ENCODE measurements around the gene BET1L.

BET1L gene

DNA sequence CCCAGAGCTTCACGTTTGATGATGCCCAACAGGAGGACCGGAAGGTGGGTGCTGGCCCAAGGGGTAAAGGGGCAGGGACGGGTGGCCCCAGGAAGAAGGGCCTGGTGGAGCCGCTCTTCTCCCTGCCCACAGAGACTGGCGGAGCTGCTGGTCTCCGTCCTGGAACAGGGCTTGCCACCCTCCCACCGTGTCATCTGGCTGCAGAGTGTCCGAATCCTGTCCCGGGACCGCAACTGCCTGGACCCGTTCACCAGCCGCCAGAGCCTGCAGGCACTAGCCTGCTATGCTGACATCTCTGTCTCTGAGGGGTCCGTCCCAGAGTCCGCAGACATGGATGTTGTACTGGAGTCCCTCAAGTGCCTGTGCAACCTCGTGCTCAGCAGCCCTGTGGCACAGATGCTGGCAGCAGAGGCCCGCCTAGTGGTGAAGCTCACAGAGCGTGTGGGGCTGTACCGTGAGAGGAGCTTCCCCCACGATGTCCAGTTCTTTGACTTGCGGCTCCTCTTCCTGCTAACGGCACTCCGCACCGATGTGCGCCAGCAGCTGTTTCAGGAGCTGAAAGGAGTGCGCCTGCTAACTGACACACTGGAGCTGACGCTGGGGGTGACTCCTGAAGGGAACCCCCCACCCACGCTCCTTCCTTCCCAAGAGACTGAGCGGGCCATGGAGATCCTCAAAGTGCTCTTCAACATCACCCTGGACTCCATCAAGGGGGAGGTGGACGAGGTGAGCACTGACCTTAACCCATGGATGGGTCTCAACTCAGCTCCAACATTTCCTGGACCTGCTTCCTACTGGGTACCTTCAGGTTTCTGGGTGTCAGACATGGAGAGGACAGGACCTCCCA is 2.3 kb upstream of the BET1L start:
- no peak for DNase-seq (ENCODE audit: low read depth)

DNA sequence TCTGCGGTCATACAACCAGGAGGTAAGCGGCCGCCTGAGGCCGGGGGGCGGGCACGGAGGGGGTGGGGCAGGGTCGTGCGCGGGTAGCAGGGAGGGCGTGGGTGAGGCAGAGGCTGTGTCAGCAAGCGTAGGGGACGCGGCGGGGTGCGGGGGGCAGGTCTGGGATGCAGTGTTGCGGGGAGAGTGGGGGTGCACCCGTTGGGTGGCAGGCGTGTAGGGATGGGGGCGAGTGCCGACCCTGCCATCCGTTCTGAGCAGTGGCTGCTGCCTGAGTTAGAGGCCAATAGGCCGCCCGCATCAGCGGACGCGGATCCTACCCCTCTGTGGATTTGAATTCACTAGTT is 1.7 kb upstream of the BET1L start:
- no peak for DNase-seq (ENCODE audit: low read depth)

DNA sequence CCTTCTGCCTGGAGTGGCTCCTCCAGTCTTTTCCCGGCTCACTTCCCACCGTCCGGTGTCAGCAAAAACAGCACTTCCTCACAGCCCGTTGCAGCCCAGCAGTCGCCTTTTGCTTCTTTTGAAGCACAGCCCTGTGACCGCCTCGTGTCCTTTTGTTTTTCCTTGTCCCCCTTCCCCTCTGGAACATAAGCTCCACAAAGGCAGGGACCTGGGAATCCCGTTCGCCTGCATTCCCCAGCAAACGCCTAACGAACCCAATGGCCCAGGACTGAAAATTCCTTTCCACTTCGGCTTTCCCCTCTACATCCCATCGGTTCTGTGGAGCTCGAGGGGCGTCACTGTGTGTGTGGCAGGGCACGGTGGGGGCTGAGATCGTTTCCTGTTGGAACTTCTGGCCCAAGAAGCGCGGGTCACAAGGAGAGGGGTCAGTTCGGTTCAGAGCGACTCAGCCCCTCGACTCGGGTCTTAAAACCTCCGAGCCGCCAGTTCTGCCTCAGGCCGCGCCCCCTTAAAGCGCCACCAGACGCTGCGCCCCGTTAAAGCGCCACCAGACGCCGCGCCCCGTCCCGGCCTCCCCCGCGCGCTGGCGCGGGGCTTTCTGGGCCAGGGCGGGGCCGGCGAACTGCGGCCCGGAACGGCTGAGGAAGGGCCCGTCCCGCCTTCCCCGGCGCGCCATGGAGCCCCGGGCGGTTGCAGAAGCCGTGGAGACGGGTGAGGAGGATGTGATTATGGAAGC is 1.1 kb upstream of the BET1L start:
- peak; percentile 68 for DNase-seq (ENCODE audit: low read depth)

DNA sequence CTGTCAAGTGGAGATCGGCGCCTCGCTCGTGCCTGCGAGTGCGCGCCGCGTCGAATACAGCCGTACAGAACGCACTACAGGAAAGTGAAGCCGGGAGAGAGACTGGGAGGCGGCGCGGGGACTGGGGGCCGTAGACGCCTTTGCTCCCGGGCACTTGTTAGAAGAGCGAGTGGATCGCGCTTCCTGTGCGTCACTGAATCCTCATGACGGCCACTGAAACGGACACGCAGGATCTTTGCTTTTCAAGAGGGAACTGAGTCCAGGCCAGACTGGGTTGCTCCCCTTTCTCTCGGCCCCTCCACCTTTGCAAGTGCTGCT is 623 bp upstream of the BET1L start:
- DNase-seq (ENCODE audit: low read depth): no peak

DNA sequence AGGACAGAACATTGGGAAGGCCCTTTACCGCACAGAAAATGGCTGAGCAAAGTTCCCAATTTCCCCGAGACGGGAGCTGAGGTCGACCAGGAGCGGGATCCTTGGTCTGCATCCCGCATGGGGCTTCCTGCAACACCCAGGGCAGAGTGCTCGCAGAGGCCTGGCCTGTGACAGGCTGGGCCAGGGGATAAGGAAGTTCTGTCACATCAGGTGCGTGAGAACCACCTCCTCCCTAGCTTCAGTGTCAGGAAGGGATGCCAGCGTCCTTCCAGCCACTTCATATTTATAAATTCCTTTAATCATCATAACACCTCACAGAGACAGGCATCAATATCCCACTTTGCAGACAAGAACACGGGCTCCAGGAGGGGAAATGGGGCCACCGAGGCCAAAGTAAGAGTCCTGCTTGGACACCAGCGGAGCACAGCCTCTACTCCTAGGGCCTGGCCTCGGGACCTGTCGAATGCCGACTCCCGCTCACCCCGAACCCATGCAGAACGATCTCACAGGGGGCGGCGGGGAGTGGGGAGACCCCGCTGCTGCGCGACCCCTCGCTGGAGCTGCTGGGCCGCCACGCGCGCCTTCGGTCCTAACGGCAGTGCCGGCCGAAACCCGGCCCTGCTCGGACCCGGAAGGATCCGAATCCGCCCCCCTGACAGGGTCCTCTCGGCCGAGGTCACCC is 532 bp downstream of the BET1L start:
- DNase-seq (ENCODE audit: low read depth): no peak

DNA sequence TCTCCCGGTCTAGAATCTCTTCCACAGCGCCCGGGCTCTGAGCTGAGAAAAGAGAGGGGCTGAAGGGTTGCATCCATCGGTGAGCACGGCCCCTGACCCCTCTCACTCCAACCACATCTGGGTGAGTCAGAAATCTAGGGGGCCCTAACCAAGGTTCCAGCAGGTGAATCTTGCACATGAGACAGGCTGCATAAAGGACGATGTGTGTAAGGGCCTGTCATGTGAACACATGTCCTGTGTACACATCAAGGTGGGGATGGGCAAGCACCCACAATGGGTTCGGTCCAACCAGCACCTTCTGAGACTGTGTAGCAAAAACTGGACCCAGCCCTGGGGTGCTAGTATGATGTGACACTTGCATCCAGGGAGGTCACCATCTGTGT is 1.2 kb downstream of the BET1L start:
- DNase-seq (ENCODE audit: low read depth): no peak

DNA sequence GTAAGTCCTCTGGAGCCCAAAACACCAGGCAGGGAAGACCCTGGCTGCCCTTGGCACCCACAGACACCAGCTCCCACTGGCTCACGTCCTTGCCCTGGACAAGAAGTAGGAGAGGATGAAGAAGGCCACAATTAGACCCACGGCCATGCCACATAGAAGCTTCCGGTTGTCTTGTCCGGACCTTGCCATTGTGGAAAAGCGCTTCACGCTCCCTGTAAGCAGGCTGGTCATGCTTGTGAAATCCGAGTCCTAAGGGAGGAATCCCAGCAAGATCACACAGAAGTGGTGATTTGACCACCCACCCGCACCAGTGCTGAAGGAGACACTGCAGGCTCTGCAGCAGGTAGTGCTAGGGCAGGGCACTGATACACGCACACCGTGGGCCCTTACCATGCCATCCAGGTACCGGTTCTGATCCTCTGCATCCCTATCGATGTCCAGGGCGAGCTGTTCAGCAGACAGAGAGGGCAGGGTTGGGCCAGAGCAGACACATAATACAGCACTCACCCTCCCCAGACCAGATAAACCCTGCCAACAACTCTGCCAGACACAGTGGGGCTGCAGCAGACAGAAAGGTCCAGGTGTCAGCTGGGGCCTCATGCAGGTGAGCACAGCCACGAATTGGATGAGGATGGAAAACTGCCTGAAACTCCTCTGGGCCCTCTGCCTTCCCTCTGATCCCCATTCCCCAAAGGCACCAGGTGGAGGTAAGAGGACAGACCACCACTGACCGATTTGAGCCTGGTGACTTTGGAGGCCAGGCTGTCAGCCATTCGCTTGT is 1.8 kb downstream of the BET1L start:
- DNase-seq (ENCODE audit: low read depth): no peak

DNA sequence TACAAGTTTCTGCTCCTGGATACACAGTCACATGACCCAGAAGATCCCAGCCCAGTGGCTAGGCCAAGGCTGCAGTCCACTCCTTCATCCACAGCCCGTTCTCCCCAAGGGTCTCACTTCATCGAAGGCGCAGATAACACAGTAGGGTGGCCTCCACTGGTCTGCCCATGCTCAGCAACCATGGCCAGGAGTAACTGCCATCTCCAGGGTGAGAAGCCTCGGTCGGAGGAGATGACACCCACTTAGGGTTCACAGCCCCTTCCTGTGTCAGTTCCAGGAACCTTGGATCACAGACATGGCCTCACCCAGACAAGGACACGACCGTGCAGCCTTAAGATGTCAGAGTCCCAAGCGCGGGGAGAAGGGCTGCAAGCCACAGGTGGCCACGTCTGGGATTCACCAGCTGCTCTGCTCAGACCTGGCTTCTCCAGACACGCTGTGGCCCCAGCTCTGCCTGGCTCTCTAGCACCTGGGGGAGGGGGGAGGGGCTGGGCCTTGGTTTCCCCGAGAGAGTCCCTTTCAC is 2.6 kb downstream of the BET1L start:
- no peak for DNase-seq (ENCODE audit: low read depth)

DNA sequence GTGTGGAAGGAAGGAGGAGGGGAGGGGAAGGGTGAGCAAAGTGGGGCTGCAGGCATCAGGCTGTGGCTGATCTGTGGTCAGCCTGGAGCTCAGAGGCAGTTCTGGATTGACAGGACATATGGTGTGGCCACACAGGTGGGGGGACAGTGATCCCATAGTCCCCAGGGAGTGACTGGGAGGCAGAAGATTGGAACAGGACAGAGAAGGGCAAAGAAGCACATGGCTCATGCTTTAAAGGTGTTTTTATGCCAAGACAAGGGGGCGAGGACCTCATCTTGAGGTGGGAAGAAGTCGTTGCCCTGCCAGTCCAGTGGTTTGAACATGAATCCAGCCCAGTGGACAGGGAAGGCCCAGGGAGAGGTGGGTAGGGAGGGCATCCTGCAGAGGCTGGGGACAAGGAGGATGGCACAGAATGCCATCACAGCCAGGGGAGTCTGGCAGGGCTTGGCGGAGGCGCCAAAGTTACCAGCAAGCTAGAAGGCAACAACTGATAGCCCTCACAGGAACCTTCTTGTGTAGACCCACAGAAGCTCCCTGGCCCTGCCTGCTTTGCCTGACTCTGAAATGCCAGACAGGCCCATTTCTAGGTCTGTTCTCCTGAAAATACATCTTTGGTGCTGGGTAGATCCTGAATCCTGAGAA is 3.1 kb downstream of the BET1L start:
- DNase-seq (ENCODE audit: low read depth): no peak

DNA sequence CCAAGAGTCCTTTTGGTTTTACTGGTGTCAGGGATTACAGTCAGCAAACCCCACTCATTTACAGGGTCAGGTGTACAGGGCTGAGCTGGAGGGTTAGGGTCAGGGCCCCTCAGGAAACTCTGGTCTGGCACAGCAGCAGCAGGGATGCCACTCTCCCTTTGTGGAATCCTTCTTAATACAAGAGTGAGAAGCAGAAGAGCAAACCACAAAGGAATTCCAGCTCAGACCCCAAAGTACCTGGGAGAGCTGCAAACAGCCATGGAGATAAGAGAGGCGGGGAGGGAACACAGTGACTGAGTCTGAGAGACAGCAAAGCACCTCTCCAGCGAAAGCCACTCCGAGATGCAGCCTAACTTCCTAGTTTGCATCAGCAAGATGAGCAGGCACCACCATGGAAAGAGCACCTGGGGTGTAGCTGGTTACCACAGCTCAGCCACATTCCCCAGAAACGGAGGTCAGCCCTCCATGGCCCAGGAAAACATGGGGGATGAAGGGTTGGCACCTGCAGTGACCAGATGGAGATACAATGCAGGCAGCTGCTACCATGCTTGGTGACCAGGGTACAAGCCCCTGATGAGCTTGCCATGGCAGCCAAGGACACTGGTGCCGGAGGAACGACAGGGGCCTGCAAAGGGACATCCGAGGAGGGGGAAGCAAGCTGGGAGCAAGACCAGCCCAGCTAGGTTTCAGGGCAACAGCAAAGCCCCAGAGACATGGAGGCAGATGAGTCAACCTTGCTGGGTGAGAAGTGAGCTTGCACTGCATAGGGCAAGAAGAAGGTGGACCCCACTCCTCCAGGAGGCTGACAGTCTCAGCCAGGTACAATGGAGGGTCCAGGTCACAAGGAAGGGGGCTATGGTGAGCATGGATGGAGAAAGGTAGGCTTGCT is 3.9 kb downstream of the BET1L start:
- no peak for DNase-seq (ENCODE audit: low read depth)

DNA sequence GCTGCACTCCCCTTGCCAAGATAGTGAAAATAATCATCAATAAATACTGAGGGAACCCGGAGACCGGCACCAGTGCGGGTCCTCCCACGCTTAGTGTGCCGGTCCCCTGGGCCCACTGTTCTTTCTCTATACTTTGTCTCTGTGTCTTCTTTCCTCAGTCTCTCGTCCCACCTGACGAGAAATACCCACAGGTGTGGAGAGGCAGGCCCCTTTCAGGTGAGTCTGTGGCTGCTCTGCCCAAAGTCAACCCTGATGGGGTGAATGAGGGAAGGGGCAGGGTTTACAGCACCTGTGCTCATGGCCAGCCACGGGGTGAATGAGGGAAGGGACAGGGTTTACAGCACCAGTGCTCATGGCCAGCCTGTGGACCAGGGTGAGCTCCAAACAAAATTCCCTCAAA is 4.7 kb downstream of the BET1L start:
- DNase-seq (ENCODE audit: low read depth): no peak

DNA sequence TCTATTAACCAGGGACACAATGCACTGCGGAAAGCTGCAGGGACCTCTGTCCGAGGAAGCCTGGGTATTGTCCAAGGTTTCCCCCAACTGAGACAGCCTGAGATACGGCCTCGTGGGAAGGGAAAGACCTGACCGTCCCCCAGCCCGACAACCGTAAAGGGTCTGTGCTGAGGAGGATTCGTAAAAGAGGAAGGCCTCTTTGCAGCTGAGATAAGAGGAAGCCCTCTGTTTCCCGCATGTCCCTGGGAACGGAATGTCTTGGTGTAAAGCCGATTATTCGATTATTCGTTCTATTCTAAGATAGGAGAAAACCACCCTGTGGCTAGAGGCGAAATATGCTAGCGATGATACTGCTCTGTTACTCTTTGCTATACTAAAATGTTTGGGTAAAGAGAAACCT is 5.2 kb downstream of the BET1L start:
- no peak for DNase-seq (ENCODE audit: low read depth)

DNA sequence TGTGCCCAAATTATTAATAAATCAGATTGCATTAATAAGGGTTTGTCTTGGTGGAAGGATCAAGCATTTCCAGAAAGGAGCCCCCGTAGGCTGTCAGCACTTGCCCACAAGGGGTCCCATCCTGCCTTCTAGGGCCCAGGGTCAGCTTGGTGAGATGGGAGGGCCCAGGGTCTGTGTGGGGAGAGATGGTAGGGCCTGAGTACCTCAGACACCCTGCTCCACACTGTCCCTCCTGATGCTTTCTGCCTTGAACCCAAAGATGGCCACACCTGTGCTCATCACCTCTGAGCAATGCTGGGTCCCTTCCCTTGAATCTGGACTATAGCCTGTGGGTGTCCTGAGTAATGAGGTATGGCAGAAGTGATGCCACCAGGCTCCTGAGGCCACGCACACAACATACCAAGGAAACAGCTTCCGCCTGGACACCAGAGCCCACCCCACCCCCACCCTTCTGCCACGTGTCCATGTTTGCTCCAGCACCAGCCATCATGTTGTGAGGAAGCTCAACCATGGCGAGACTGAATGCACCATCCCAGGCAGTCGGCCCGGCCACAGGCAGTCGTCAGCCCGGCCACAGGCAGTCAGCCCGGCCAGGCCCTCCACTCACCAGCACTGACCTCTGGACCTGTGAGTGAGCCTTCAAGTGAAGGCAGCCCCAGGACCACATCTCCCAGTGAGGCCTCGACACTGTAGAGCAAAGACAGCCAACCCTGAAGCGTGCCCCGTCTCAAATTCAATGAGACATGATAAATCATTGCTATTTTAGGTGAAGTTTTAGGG is 6.8 kb downstream of the BET1L start:
- no peak for DNase-seq (ENCODE audit: low read depth)

DNA sequence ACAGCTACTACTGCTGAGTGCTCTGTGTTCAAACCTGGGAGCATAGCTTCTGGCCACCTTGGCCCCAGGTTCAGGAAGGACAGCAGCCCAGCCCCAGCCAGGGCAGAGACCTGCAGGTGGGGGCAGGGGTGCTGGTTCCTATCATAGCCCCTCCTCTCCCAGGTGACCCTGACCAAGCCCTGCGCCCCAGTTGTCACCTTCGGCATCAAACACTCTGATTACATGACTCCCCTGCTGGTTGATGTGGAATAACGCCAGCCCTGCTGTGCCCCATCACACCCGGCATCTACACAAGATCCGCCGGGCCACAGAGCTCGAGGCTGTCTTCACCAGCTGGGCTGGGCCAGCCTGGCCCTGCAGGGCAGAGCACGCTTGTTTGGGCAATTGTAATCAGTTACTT is 7.4 kb downstream of the BET1L start:
- DNase-seq (ENCODE audit: low read depth): no peak

DNA sequence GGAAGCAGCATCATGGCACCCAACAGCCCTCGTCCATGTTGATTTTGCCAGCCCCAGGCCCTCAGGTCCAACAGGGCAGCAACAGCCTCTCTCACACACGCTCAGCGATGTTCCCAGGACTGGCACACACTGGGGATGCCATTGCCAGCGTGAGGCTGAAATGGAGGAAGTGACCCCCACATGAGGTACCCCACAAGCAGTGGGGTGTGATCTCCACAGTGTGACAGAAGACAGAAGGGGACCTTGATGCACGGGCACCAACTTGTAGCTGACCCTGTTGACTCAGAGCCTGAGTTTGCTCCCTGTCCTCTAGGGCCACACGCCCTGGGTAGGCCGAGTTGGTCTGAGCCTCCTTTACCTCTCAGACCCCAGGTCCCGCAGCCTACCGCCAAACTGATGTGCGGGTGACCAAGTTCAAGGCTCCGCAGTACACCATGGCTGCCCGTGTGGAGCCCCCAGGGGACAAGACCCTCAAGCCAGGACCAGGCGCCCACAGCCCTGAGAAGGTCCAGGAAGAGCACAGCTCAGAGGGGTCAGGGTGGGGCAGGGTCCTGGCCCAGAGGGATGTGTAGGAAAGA is 8.1 kb downstream of the BET1L start:
- DNase-seq (ENCODE audit: low read depth): no peak

DNA sequence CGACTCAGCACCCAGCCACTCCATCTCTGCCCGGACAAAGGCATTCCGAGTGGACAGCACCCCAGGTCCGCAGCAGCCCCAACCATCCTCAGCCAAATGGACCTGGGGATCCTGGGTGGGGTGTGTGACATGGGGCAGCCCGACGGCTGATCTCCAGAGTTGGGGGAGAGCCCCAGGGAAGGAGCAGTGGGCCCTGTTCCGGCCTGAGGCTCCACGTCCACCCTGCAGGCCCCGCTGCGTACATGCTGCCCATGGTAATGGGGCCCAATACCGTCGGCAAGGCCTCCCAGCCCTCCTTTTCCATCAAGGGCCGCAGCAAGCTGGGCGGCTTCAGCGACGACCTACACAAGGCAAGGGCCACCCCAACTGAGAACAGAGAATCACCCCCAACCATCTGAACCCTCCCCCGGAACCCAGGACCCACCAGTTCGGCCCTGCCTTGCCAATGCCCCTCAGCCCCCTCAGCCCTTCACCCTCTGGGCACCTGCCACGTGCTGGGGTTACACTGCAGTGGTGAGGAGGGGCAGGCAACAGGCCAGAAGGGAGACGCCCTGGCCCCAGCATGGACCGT is 8.9 kb downstream of the BET1L start:
- DNase-seq (ENCODE audit: low read depth): no peak

DNA sequence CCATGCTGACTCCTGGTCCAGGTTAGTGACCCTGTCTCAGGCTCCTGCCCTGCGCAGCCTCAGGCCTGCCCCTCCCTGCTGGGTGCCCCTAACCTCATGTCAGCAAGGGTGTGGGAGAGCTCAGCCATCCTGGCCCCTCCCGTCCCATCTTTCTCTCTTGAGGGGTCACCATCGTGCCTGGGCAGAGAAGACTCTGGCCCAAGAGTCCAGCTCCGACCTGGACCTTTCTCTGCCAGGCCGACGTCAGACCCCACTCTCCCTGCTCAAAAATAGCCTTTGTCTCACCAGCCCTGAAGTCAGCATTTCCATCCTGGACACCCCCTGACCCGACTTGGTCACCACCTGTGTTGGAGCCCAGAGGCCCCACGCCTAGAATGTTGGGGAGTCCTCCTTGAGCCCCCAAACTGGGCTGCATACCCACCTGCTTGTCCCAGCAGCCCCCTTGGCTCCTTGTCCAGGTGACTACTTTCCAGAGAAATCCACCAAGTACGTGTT is 9.4 kb downstream of the BET1L start:
- DNase-seq (ENCODE audit: low read depth): no peak

DNA sequence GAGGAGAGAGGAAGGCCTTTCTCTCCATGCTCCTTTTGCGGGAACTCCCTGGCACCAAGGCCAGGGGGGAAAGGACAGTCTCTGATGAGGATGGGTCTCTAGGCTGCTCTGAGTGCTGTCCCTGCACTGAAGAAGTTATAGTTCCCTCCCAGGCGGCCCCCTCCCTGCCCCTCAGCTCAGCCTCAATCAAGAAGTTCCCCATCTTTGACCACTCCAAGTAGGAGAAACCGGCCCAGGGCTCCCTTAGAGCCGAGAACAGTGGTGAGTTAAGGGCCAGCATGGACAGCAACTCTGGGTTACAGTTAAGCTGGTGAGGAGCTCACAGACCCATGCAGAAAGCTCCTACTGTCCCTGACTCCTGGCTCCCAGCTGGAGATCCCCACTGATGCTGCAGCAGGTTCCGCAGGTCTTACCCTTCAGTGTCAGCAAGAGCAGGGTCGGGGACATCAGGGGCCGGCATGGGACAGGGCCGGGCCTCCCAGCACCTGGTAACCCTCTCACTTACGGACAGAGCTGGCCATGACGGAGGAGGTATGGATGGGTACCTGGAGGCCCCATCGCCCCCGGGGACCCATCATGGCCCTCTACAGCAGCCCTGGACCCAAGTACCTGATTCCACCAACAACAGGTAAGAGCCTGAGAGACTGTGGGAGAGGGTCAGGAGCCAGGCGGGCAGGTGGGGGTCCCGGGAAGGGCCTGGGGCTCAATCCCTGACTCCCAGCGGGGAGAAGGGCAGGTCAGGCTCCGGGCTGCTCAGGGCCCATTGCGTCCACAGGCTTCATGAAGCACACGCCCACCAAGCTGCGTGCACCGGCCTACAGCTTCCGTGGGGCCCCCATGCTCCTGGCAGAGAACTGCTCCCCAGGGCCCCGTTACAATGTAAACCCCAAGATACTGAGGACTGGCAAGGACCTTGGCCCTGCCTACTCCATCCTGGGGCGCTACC is 10.1 kb downstream of the BET1L start:
- no peak for DNase-seq (ENCODE audit: low read depth)

All from stimulated activated CD8-positive, alpha-beta memory T cell treated with anti-CD3 and anti-CD28 coated beads, Interleukin-12 subunit alpha, Interleukin-12 subunit beta, amount 100 ng/mL, for 1 hour (primary cell).